ENCODE data around the gene CTTN.
A peak's percentile ranks its signal among the peaks of the same experiment; 100 is the strongest.

GRCh38 chr11:70397983-70398833 lies at the start of gene CTTN:
- TF ChIP-seq CTCF (IDR thresholded peaks at IDR 0.05) (no peak), POLR2A (IDR thresholded peaks at IDR 0.05) (peak; percentile 35)

All from testis (tissue), 2 donors.